Amniotic epithelial cell (primary cell): ENCODE data around the gene TBC1D22B.
A peak's percentile ranks its signal among the peaks of the same experiment; 100 is the strongest.
"Not testable (repeated sequence)": the region's sequence is repeated elsewhere in the genome, so short reads cannot be mapped to it uniquely, and the experiment has no call there.

Source experiments
- DNase-seq: peaks from one replicate; pipeline ENCODE4 v3.0.0-alpha.2; 2010; ENCODE audit warnings: low read depth

Gene TBC1D22B

GRCh38 chr6:37269105-37269504 lies 11.5 kb downstream of the TBC1D22B start:
- DNase-seq: no peak

- DNase-seq: no peak
Observed at GRCh38 chr6:37272834-37273566, 15.4 kb downstream of the TBC1D22B start.

GRCh38 chr6:37273690-37274089 lies 16.1 kb downstream of the TBC1D22B start:
- DNase-seq: no peak

- no peak for DNase-seq
Observed at GRCh38 chr6:37275350-37275749, 17.8 kb downstream of the TBC1D22B start.

- DNase-seq: no peak
Observed at GRCh38 chr6:37277001-37277409, 19.4 kb downstream of the TBC1D22B start.

- DNase-seq: peak; percentile 92
Observed at GRCh38 chr6:37279366-37280134, 22.0 kb downstream of the TBC1D22B start.

- DNase-seq: no peak
Observed at GRCh38 chr6:37280162-37280887, 22.8 kb downstream of the TBC1D22B start.

GRCh38 chr6:37282371-37282770 lies 24.8 kb downstream of the TBC1D22B start:
- DNase-seq: no peak

GRCh38 chr6:37283268-37283667 lies 25.7 kb downstream of the TBC1D22B start:
- DNase-seq: peak; percentile 29

GRCh38 chr6:37283671-37284151 lies 26.1 kb downstream of the TBC1D22B start:
- peak; percentile 31 for DNase-seq

GRCh38 chr6:37284781-37285180 lies 27.2 kb downstream of the TBC1D22B start:
- no peak for DNase-seq

- no peak for DNase-seq
Observed at GRCh38 chr6:37285861-37286311, 28.3 kb downstream of the TBC1D22B start.

GRCh38 chr6:37287519-37288157 lies 30.1 kb downstream of the TBC1D22B start:
- DNase-seq: no peak

GRCh38 chr6:37288247-37288646 lies 30.7 kb downstream of the TBC1D22B start:
- peak; percentile 33 for DNase-seq

GRCh38 chr6:37289931-37290330 lies 32.4 kb downstream of the TBC1D22B start:
- DNase-seq: no peak

GRCh38 chr6:37293426-37293825 lies 35.9 kb downstream of the TBC1D22B start:
- DNase-seq: no peak

GRCh38 chr6:37297637-37298036 lies 40.1 kb downstream of the TBC1D22B start:
- not testable (repeated sequence) for DNase-seq

GRCh38 chr6:37298958-37299357 lies 41.4 kb downstream of the TBC1D22B start:
- DNase-seq: no peak

GRCh38 chr6:37299990-37300389 lies 42.4 kb downstream of the TBC1D22B start:
- no peak for DNase-seq

GRCh38 chr6:37302086-37302686 lies 44.6 kb downstream of the TBC1D22B start:
- DNase-seq: no peak

GRCh38 chr6:37303091-37303660 lies 45.6 kb downstream of the TBC1D22B start:
- DNase-seq: no peak
